ENCODE results near the gene DGKQ.

DNA sequence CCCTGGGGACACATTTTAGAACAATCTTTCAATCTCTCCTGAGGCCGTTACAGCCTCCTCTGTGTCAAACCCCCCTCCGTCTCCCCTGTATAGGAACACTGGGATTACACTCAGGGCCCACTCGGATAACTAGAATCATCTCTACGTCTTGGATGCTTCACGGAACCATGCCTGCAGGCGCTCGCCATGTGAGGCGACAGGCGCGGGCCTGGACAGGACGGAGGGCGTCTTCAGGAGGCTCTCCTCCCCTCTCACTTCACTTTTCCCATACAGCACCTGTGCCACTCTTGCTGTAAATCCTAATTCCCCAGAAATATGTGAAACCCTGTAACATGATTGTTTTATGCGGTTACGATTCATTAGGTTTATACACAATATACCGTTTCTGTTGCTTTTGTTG is 9.4 kb upstream of the DGKQ start:
- no peak for TF ChIP-seq POLR2AphosphoS5 (IDR thresholded peaks at IDR 0.05; ENCODE audit: low read depth, low read length)
- no peak for TF ChIP-seq TAF1 (IDR thresholded peaks at IDR 0.05; ENCODE audit: low read depth, low read length)
- TF ChIP-seq POLR2A (IDR thresholded peaks at IDR 0.05; ENCODE audit: low read depth, low read length): no peak
- TF ChIP-seq POU2F2 (IDR thresholded peaks at IDR 0.05; ENCODE audit: low read depth, low read length): no peak
